ENCODE results near the gene FBLN5.
"Not testable (repeated sequence)": the region's sequence is repeated elsewhere in the genome, so short reads cannot be mapped to it uniquely, and the experiment has no call there.

The FBLN5 gene

DNA sequence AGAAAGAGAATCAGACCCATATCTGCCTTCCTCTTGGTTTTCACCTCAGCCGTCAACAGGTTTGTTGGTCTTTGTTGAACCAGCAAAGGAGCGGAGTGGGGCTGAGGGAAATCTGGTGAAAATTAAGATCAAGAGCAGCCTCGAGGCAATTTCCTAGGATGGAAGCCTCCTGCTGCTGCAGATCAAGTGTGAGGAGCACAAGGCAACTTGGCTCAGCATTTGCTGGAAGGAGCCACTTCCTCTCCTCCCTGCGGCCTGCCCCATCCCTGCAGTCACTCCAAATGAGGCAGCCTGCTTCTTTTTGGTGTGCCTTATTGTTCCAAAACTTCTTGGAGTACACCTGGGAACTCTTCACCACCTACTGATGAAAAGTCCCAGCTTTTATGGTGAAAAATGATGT lies 85.1 kb downstream of the FBLN5 start:
- DNase-seq (ENCODE audit: low read depth), result no peak

DNA sequence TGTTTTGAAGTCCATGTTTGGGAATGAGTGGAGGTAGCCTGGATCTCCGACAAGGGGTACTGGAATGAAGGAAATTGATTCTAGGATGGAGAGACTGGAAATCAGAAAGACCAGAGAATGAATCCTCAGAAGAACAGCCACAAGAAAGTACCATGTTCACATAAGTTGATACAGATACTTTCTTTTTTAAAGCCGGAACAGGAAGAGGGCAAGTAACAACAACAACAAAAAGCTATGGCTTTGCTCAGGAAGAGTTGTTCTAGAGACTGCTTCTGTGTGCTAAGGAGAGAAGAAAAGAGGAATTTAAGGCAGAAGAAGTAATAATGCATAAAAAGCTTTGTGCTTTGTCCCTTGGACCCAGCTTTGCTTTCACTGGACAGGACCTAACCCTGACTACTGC lies 86.4 kb downstream of the FBLN5 start:
- no peak for DNase-seq (ENCODE audit: low read depth)

DNA sequence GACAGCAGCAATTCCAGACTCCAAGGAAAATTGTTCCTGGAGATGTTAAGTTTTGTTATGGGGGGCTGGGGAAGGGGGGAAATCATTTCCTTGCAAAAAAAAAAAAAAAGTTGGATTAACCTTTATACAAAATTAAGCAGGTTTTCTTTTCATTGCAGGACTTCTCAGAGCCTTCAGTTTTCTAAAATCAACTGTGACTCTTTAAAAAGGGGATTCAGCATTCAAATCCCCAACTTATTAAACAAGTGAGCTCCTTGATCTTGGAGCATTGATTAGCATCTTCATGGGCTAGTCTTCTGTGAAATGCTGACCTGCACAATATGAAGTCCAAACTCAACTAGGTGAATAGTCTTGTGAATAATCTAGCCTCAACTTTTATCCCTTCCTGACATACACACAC lies 87.3 kb downstream of the FBLN5 start:
- no peak for DNase-seq (ENCODE audit: low read depth)

DNA sequence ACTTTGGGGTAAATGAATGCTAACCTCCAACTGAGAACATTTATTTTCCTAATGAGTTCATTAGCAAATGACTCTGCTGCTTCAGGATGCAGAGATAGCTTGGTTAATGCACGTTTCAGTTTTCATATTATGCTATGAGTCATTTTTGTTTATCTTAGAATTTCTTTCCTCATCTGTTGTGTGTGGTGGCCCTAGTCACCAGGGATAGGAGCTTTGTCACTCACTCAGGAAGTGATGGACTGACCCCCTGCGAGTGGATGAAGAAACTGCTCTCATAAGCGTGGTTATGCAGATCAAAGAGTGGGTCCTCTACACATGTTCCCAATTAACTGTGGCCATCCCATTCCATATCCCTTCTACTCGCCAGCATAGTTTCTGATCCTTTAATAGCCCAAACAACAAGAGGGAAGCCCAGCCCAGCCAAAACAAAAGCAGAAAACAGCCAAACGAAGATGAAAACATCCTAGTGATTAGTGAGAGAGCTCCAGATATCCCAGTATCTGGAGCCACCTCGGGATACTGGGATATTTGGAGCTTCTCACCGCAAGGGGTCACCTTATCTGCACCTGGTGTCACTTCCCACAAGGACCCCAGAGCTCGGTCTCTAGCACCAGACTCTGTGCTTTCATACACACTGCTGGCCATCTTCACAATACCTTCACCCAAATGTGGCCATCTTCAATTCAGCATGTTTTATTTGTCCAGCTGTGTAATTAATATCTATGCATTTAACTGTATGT lies 88.8 kb downstream of the FBLN5 start:
- DNase-seq (ENCODE audit: low read depth), result peak; percentile 37

DNA sequence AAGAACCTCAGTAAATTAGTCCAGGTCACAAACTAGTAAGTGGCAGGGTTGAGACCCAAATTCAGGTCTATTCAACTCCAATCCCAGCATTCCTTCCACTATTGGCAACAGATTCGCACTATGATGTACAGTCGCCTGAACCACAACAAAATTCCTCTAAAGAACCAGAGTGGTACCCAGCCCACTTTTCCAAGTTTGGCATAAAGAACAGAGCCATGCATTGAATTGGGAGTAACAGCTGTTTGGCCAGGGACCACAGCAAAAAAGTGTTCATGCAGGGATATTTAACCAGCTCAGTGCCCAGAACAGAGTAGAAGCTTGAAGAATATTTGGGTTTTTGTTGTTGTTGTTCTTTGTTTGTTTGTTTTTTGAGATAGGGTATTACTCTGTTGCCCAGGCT lies 89.9 kb downstream of the FBLN5 start:
- DNase-seq (ENCODE audit: low read depth), result no peak

DNA sequence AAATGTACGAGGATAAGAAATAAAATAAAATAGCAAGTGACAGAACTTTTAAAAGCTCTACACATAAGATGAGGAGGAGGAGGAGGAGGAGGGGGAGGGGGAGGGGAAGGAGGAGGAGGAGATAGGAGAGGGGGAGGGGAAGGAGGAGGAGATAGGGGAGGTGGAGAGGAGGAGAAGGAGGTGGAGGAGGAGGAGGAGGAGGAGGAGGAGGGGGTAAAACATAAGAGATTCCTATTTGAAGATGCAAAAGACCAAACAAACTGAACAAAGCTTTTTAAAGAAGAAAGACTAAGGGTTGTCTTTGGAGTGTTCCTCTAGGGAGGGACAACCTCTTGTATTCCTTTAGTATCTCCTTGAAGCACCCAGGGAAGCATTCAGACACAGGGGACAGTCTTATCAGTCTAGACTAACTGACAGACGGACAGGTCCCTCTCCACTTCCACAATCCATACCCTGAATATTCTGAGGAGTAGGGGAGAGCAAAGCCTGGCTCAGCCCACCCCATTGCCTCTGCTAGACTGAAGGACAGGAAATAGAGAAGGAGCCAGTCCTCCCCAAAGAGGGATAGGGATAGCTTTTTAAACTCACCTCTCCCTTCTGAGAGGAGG lies 93.1 kb downstream of the FBLN5 start:
- DNase-seq (ENCODE audit: low read depth), result no peak

DNA sequence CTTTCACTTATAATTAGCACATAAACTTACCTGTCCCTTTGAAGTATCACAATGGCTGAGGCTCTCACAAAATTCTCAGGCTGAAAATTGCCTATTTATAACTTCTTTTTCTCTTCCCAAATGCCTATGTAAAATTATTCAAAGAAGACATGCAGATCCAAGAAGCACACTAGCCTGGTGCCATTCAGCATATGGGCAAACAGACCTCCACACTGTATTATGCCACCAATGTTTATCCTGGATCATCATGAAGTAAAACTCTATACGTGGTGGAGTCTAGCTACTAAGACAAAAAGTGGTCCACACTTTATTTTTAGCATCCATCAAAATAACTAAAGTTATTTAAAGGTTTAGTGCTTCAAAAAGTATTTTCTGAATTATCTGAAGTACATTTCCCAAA lies 95.9 kb downstream of the FBLN5 start:
- DNase-seq (ENCODE audit: low read depth), result no peak

DNA sequence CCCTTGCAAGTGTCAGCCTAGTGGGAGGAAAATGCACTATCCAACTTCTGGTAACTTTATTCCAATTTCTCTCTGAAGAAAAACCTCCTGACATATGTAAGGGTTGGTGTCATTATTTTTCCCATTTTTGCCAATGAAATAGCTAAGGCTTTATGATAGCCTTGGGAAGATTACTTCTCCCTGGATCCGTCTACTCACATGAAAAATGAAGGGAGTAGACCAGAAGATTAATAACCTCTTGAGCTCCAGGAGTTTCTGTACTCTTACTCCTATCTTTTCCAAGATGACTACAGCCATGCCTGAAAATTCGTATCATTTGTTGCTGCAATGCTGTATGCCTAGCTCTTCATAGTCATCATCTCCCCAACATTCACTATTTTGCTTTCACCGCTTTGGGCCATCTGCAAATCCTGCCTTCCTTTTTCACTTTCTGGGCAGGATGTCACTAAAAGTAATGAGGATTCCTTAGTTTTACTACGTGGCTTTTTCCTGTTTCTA lies 98.9 kb downstream of the FBLN5 start:
- DNase-seq (ENCODE audit: low read depth), result no peak

DNA sequence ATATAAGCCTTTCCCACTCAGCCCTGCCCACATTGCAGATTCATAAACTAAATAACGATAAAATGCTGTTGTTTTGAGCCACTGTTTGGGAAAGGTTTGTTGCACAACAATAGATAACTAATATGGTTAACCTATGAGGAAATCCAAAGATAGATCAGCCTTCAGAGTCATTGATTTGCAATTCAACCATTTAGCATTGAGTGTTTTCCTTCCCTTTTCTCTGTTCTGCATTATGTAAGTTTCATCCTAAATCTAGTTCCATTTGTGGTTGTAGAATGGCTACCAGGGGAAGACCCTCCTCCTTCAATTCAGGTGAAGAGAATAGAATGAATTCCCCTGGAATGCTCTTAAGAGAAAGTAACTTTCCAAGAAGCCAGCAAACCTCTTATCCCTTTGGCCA lies 99.8 kb downstream of the FBLN5 start:
- no peak for DNase-seq (ENCODE audit: low read depth)

DNA sequence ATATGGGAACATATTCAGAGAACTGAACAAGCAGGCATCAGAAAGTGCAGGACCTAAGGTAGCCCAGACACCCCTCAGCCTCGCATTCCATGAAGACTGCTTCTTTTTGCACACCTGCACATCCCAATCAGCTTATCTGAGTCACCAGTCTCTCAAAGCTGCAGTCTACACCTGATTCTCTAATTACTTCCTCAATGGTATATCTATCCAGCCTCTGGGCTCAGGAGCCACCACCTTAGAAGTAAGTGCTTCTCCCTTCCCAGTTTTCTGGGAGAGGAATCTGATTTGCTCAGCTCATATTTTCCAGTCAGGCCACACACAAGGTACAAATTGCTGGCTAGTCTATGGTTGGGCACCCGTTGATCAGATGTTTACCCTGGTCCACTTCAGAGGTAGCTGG lies 101.8 kb downstream of the FBLN5 start:
- no peak for DNase-seq (ENCODE audit: low read depth)

DNA sequence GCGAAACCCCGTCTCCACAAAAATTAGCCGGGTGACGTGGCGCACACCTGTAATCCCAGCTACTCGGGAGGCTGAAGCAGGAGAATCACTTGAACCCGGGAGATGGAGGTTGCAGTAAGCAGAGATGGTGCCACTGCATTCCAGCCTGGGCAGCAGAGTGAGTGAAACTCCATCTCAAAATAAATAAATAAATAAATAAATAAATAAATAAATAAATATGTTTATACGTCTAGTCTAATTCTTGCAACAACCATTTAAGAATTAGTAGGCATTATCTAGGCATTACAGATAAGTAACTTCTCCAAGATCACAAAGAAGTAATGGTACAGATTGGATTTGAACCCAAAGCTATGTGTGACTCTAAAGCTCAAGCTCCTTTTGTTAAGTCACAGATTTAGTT lies 102.4 kb downstream of the FBLN5 start:
- DNase-seq (ENCODE audit: low read depth), result not testable (repeated sequence)

DNA sequence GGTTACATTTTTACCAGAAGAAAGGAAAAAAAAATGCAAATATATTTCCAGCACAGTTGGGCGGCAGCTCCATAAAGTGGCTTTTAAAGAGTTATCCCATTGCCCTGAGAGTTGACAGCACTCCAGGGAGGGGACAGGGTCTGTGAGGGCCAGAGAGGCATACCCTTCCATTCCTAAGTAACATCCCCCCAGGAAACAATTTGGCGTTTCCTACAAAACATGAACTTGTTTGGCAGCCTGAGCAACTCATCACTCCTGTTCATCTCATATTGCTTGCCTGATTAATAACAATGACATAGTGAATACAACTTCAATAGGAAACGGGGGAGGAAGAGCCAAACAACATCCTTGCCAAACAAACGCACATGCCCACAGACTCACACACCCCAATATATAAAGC lies 103.5 kb downstream of the FBLN5 start:
- DNase-seq (ENCODE audit: low read depth), result no peak

DNA sequence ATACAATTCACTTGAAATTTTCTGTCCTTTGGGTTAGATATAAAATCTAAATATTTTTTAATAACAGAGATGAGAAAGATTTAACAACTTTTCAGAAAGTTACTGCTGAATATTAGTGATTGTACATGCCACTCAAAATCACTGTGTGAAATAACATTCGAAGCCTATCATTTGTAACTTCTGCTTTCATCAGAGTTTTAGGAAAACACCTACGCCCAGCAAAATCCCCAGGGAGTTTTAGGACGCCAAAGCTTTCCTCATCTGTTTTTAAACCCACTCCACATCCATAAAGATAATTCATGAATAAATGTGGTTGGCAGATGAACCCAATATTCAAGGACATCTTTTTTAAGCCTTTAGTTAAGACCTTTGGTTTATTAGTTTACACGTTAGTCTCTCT lies 104.1 kb downstream of the FBLN5 start:
- no peak for DNase-seq (ENCODE audit: low read depth)

DNA sequence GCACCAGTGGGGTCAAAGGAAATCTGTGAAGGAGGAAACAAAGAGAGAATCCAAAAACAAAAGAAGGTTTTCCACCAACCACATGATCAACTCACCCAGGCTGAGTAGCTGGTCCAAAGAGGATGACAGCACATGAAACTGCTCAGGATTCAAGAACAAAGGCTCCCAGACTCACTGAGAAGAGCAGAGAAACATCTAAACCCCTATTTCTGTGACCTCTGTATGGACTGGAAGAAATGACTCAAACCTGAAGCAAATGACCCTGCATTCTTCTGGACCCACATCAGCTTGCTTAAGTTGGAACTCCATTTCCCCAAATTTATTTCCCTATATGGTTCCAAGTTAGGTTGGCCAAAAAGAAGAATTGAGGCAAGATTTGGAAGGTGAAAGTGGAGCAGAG lies 106.4 kb downstream of the FBLN5 start:
- no peak for DNase-seq (ENCODE audit: low read depth)

DNA sequence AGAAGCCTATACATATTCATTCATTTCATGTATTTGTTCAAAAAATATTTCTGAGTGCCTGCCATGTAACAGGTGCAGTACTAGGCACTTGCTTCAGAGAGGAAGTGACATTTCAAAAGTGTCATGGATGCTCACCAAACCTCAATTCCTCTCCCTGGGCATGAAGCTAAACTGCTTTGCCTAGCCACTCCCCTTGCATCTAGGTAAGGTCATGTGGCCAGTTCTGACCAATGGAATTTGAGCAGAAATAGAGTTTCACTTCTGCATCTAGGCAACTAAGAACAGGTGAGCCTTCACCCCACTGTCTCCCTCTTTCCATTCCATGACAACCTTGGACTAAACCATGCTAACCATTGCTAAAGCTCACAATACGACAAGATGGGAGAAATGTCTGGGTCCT lies 107.7 kb downstream of the FBLN5 start:
- DNase-seq (ENCODE audit: low read depth), result no peak

DNA sequence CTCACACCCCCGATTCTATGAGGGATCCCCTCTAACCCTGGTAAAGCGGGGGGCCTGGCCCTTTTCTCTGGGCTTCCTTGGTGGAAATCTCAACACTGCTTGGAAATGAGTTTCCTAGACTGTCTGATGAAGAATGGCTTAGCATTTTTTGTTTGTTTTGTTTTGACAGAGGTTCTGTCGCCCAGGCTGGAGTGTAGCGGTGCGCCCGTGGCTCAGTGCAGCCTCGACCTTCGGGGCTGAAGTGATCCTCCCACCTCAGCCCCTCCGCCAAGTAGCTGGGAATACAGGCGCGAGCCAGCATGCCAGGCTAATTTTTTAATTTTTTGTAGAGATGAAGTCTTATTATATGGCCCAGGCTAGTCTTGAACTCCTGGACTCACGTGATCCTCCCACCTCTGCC lies 110.4 kb downstream of the FBLN5 start:
- no peak for DNase-seq (ENCODE audit: low read depth)

DNA sequence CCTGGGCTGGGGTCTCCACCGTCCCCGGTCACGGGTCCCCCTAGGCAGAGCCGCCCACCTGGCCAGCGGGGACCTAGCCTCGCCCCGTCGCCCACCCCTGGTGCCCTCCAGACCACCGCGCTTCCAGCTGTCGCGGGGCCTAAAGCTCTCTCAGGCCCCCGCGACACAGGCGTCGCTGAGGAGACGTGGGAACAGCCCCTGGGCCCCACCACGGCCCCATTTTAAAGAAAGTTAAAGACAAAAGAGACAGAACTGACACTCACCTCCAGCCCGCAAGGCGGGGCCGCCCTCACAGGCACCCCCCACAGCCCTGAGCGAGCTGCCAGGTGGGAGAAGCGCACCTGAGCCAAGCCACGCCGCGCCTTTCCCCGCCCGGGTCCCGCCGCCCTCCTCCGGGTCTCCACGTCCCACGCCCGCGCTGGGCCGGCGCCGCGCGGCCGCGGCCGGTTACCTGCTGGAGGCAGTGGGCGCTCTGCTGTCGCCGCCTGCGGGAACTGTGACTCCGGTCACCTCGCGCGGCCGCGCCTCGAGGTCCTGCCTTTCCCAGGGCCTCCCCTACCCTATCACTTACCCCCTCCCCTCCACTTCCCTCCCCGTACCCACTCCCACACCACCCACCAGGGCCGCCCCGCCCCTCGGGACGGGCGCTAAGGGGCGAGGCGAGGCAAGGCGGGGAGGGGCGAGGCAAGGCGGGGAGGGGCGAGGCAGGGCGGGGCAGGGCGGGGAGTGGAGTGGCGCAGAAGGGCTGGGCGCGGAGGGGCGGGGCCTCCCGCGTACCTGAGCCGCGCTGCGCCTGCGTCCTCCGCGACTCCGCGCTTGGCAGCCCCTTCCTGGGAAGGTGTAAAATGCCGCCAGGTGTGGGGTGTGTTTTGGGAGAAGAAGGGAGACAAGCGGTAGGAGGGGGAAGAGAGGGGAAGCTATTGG lies 111.3 kb downstream of the FBLN5 start:
- DNase-seq (ENCODE audit: low read depth), result no peak

DNA sequence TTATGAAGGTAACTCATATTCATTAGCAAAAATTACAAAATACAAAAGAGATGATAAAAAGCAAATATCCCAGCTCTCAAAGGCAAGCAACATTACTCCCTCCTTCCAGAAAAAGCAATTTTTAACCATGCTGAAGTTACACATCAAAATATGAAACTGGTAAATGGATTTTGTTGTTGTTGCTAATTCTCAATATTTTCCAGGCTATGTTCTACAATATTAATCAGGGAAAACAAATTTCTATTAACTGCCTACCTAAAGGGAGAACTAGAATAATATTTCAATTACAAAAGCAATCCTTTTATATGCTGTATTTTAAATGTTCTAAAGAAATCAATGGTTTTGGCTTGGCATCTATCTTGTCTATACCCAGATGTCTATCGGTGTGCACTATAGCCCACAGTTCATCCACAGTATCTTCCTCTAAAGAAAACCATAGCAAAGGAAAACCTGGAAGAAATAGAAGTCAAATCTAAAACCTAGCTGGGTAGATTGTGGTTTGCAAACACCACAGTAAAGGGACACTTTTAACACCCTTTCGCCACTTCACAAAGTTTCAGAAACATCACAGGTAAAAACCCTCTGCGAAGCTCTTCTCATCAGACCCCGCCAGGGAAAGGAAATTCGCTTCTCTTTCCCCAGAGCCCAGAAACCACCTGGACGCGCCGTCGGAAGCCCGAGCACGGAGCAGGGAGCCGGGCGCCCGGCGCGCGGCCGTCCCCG lies 112.1 kb downstream of the FBLN5 start:
- no peak for DNase-seq (ENCODE audit: low read depth)

DNA sequence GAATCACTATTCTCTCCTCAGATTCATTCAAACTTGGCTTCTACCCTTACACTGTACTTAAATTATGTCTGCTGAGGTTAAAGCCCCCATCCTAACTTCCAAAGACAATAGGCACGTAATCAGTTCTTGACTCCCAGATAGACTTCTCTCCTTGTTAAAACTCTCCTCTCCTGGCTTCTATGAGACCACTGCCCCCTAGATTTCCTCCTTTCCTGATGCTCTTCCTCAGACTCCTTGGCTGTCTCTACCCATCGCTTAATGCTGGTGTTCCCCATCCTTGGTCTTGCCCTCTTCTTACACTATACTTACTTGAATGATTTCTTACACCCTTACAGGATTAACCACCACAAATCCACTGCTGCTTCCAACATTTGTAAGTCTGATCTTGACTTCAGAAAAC lies 112.9 kb downstream of the FBLN5 start:
- no peak for DNase-seq (ENCODE audit: low read depth)

DNA sequence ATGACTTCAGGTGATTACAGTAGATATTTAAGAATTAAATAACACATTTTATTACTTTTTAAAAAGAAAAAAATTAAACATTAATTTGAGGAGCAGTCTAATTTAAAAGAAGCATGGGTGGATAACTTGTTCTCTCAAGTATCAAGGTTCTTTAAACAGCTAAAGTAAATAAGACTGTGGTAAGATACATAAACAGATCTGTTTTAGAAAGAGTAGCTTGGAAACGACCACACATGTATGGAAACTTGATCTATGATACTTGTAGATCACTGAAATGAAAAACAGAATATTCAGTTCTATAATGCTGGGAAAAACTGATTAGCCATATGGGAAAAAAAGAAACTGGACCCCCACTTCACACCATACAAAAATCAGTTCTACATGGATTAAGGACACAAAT lies 116.2 kb downstream of the FBLN5 start:
- no peak for DNase-seq (ENCODE audit: low read depth)

DNA sequence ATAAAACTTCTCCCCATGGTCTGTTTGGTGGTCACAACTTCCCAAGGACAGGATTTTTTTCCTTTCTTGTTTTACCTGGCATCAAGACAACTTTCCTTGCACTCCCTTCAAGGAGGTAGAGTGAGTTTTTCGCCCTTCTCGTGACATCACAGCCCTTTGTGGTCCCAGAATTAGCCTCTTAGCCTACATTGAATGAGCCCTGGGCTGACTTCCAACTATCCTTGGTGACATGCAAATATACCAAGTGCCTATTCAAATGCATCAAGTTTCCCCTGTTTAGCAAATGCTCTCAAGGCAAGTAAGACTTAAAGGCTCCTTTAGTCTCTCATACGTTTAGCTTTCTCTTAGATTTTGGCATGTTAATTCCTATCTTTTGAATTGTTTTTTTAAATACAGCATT lies 116.7 kb downstream of the FBLN5 start:
- DNase-seq (ENCODE audit: low read depth), result no peak

DNA sequence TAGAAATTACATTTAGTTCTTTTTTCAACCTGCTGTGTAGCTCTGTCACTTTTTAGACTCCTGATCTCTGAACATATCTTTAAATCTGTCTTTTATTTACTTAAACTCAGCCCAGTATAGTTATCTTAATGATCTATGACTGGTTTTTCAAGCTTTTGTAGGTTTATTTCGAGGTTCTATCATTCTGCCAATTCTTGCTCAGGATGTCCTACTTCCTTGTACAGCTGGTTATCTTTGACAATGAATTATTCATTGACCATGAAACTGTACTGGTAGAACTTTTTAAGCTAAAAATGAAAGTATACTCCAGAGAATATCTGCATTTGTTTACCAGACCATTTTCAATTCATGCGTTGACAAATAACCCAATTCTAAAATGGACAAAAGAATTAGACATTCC lies 118.0 kb downstream of the FBLN5 start:
- DNase-seq (ENCODE audit: low read depth), result no peak

All from fibroblast of the conjunctiva (primary cell).